Cardiac fibroblast (primary cell): Measurements from ENCODE around the gene LMTK2.
A peak's percentile ranks its signal among the peaks of the same experiment; 100 is the strongest.

Experiments used
- DNase-seq, 2 donors: peaks; one replicate each; pipeline versions ENCODE4 v3.0.0 to v3.0.0-alpha.2; 2010; ENCODE audit warnings: low read depth in 2 of 2
- H3K4me3 ChIP-seq, 2 donors: replicated peaks in 1 of 2; 1 replicate in 1 of 2; 2 replicates in 1 of 2; pipeline ENCODE4 v1.5.1; 2011; ENCODE audit warnings: low read depth in 2 of 2, low read length in 2 of 2, mild to moderate bottlenecking in 2 of 2, moderate library complexity in 1 of 2
- TF ChIP-seq, protein P1 (sequence below): IDR thresholded peaks from one replicate; pipeline ENCODE4 v1.5.1; 2011; ENCODE audit warnings: low read depth, mild to moderate bottlenecking, low read length, inconsistent platforms

The LMTK2 gene

DNA sequence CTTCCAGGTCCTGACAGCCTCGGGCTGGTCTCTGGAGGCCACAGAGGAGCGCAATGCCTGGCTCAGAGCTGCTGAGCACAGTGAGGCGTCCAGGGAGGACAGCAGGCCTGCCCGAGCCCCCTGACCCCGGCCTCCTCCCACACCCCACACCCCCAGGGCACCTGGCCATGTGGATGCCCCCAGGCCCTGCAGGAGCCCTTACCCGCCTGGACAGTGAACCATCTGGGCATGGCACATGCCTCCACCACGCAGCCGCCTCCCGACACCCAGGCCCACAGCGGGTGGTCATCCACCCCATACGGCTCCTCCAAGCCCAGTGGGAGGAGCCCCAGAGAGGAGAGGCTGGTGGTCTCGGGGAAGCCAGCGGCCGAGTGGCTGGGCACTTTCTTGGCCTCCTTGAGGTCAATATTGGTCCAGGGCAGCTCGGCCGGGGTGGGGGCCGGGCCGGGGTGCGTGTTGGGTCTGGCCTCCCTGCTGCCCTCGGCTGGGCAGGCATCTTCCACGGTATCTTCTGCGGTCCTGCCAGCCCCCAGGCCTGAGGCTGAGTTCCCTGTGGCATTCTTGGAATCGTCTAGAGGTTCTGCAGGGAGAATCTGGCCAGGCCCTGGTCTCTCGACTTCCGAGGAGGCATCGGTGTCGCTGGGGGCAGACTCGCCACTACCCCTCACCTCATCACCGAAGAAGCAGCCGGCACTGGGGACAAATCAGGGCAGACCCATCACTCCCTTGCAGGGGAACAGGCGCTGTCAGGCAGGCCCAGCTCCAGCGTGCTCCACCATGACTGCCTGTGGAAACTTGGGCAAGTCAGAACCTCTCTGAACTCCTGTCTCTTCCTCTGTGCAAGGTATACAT lies 126.8 kb downstream of the LMTK2 start:
- no peak for DNase-seq
- TF ChIP-seq, protein P1, sequence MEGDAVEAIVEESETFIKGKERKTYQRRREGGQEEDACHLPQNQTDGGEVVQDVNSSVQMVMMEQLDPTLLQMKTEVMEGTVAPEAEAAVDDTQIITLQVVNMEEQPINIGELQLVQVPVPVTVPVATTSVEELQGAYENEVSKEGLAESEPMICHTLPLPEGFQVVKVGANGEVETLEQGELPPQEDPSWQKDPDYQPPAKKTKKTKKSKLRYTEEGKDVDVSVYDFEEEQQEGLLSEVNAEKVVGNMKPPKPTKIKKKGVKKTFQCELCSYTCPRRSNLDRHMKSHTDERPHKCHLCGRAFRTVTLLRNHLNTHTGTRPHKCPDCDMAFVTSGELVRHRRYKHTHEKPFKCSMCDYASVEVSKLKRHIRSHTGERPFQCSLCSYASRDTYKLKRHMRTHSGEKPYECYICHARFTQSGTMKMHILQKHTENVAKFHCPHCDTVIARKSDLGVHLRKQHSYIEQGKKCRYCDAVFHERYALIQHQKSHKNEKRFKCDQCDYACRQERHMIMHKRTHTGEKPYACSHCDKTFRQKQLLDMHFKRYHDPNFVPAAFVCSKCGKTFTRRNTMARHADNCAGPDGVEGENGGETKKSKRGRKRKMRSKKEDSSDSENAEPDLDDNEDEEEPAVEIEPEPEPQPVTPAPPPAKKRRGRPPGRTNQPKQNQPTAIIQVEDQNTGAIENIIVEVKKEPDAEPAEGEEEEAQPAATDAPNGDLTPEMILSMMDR = no peak

DNA sequence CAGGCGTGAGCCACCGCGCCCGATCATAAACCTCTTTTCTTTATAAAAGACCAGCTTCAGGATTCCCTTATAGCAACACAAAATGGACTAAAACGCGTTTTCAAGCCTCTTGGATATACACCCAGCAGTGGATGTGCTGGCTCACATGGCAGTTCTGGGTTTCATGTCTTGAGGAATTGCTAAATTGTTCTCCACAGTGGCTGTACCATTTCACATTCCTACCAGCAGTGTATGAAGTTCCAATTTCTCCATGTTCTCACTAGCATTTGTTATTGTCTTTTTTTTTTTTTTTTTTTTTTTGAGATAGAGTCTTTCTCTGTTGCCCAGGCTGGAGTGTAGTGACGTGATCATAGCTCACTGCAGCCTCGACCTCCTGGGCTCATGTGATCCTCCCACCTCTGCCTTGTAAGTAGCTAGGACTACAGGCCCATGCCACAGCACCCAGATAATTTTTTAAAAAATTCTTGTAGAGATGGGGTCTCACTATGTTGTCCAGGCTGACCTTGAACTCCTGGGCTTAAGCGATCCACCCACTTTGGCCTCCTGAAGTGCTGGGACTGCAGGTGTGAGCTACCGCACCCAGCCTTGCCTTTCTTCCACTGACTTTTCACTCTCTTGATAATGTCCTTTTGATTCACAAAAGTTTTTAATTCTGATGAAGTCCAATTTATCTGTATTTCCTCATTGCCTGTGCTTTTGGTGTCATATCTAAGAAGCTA lies 127.9 kb downstream of the LMTK2 start:
- no peak overlapping the region for H3K4me3 ChIP-seq
- TF ChIP-seq, protein P1 = peak; percentile 4
- DNase-seq = peak; percentile 21 to 25

More for the DNA sequence above, 126.8 kb downstream of the LMTK2 start:
- no peak overlapping the region for H3K4me3 ChIP-seq

DNA sequence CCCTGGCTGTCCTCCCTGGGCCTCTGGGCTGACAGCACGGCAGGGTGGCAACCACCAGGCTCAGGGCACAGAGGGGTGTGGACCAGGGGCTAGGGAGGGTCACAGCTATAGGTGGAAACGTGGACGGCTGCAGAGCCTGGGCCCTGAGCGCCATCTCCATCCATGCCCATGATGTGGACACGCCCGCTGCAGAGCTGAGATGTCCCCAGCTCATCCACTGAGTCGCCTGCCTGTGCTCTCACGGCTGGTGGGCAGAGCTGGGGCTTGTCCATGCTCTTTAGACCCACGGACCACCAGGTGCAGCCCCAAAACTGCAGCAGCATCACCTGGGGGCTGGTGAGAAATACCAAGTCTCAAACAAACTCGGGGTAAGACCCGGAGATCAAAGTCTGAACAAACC lies 129.2 kb downstream of the LMTK2 start:
- H3K4me3 ChIP-seq = no peak overlapping the region
- TF ChIP-seq, protein P1 = no peak
- no peak for DNase-seq

DNA sequence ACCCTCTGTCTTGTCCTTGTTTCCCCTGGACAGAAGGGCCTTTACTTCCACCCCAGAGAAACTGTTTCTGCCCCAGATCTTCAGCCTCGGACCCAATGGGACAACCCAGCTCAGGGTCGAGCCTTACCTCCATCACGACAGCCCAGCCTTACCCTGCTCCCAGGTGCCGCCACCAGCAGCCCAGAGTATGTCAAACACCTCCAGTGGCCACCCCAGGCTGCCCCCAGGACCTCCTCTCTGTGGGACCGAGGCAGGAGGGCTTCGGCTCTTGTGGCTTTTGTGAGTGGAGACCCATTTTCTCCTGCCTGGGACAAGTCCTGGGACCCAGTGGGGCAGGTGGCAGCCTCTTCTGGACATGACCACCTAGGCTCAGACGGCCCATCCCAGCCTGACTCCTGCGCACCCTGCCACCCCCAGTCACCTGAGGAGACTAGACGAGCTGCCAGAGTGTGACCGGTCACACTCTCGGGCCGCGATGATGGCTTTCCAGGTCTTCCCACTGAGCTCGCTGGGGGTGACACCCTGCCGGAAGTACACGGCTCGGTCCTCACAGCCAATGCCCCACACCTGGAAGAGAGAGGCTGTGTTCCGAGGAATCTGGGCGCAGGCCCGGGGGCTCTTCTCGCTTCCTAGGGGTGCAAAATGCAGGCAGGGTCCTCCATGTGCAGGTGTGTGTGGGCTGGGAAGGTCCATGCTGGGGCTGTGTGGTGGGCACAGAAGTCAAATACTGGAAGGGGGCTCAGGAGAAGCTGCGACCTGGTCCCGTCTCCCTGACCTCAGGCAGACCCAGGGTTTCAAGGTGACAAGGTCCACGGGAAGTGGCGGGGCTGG lies 129.9 kb downstream of the LMTK2 start:
- no peak overlapping the region for H3K4me3 ChIP-seq
- no peak for DNase-seq
- TF ChIP-seq, protein P1 = no peak

DNA sequence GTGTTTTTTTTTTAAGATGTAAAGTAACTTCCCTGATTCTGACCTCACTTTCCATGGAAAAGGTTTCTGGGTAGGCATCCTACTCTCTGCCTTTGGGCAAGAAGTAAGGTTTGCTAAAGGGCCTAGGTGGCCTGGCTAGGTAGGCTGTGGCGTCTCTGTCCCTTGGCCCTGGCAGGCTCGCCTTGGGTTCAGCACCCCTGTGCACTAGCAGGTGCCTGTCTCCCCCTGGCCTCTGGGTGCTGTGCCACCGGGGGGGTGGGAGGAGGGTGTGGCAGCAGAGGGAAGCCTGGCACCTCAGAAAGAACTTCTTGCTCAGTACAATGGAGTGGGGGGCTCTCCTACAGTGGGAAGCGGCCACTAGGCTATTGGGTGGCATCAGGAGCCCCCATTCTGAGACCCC lies 131.4 kb downstream of the LMTK2 start:
- no peak for DNase-seq
- TF ChIP-seq, protein P1 = no peak
- H3K4me3 ChIP-seq = no peak overlapping the region

DNA sequence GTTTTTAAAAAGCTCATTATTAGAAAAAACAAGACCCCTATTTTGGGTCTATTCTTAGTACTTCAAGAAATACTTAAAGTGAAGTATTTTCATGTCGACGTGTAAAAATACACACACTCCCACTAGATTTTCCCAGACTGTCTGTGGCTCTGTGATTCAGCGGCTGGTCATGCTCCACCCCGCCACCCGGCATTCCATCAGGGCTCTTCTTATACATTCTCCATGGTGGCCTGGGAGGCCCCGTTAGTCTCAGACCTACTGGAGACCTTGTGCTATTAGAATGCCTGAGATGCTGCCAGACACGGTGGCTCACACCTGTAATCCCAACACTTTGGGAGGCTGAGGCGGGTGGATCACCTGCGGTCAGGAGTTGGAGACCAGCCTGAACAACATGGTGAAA lies 132.3 kb downstream of the LMTK2 start:
- no peak overlapping the region for H3K4me3 ChIP-seq
- peak in 1 of 2 donors; percentile 59 for DNase-seq

More for the DNA sequence above, 132.3 kb downstream of the LMTK2 start:
- TF ChIP-seq, protein P1 = no peak
